Fibroblast of villous mesenchyme (primary cell): Measurements from ENCODE around the gene SOST. TPM values are rescaled to one million over a fixed set of nuclear protein-coding genes. Genes with fewer than 3 reads are reported as not detected.

Experiments
- DNase-seq: peaks from one replicate; pipeline ENCODE4 v3.0.0-alpha.2; 2010; ENCODE audit warnings: low read depth
- H3K4me3 ChIP-seq: 2 replicates; pipeline ENCODE4 v1.5.1; 2011; ENCODE audit warnings: low read depth, mild to moderate bottlenecking, low read length
- CTCF ChIP-seq: IDR thresholded peaks from 2 replicates; pipeline ENCODE4 v1.5.1; 2012; ENCODE audit warnings: low read depth, mild to moderate bottlenecking, low read length; ENCODE audit not compliant: insufficient read depth
- total RNA-seq: library from RNA; depleted of rRNA; stranded (reverse); fragments of >200 nt; gene quantifications from 2 replicates; pipeline ENCODE4 v1.2.3, GENCODE V29; 2012

The SOST gene
- total RNA-seq, 1 donor = not detected

GRCh38 chr17:43728081-43728480, 30.5 kb downstream of the SOST start:
- no peak for DNase-seq
- H3K4me3 ChIP-seq = no peak overlapping the region
- TF ChIP-seq CTCF = no peak

- DNase-seq = peak; percentile 57
- no peak overlapping the region for H3K4me3 ChIP-seq
- TF ChIP-seq CTCF = no peak
Measured at GRCh38 chr17:43723697-43724359, 34.8 kb downstream of the SOST start.

- DNase-seq = no peak
- H3K4me3 ChIP-seq = no peak overlapping the region
- no peak for TF ChIP-seq CTCF
Measured at GRCh38 chr17:43722870-43723665, 35.5 kb downstream of the SOST start.

- no peak for DNase-seq
- no peak for TF ChIP-seq CTCF
- no peak overlapping the region for H3K4me3 ChIP-seq
Measured at GRCh38 chr17:43722269-43722619, 36.3 kb downstream of the SOST start.

GRCh38 chr17:43721537-43722268, 36.9 kb downstream of the SOST start:
- no peak for TF ChIP-seq CTCF
- peak; percentile 41 for DNase-seq
- H3K4me3 ChIP-seq = no peak overlapping the region

- no peak for TF ChIP-seq CTCF
- DNase-seq = peak; percentile 52
- peak overlapping the region; percentile 64 for H3K4me3 ChIP-seq
Measured at GRCh38 chr17:43720311-43721060, 38.1 kb downstream of the SOST start.
